Panc1 (cell line): ENCODE measurements around the gene FSTL4.

Experiments
- CTCF ChIP-seq: fragments of 450-650 bp; IDR thresholded peaks from 2 replicates; pipeline ENCODE4 v1.5.1; 2017; ENCODE audit warnings: mild to moderate bottlenecking
- POLR2AphosphoS5 ChIP-seq: IDR thresholded peaks from 2 replicates; pipeline ENCODE4 v1.6.1; 2012; ENCODE audit warnings: mild to moderate bottlenecking, low read depth, low read length, moderate library complexity
- REST ChIP-seq, 2 experiments: IDR thresholded peaks; 2 replicates each; pipeline ENCODE4 v1.6.1; 2011 to 2012; ENCODE audit warnings: low read depth in 2 of 2, control low read depth in 1 of 2, low read length in 1 of 2, mild to moderate bottlenecking in 1 of 2, moderate library complexity in 1 of 2; ENCODE audit not compliant: insufficient read depth in 1 of 2

GRCh38 chr5:133199417-133200178 is 412.7 kb downstream of the FSTL4 start:
- TF ChIP-seq CTCF: no peak
- no peak for TF ChIP-seq POLR2AphosphoS5
- TF ChIP-seq REST (IDR thresholded peaks at IDR 0.05; ENCODE audit: insufficient read depth in 1 of 2, low read depth in 2 of 2, low read length in 1 of 2): no peak
